ENCODE data around the gene ZNF280D. TPM values are rescaled to one million over a fixed set of nuclear protein-coding genes. Genes with fewer than 3 reads are reported as not detected.

The ZNF280D gene
- total and polyA plus RNA-seq, 2 of the 8 experiments (the other 6 are each of a cell fraction or from before 2014, with no cell fraction given): 7.4 to 27.5 TPM

DNA sequence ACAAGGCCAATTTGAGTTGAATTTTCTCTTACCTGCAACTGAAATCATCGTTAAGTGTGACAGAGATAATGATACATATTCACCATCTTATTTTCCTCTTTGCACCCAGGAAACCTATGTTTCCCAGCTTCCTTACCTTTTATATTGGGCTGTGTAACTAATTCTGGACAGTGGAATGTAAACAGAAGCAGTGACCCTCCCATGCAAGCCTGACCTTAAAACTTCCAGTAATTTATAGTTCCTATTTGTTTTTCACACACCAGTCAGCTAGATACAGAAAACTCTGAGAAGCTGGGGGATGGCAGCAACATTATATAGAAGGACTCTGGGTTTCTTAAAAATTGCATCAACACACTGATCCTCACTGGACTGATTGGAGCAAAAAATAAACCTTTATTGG lies 4.5 kb upstream of the ZNF280D start (continued):
- TF ChIP-seq EP300 (IDR thresholded peaks at IDR 0.05; ENCODE audit: borderline replicate concordance in 1 of 2, low read depth in 2 of 2, low read length in 2 of 2) (no peak), JUN (IDR thresholded peaks at IDR 0.05; ENCODE audit: low read depth, low read length) (no peak), CHD2 (IDR thresholded peaks at IDR 0.05; ENCODE audit: low read length) (no peak), CREB1 (IDR thresholded peaks at IDR 0.05) (no peak)

All from H1 (cell line).